Cardiac muscle cell (in vitro differentiated cells and primary cell): ENCODE results near the gene FAM53B. TPM values are rescaled to one million over a fixed set of nuclear protein-coding genes. Genes with fewer than 3 reads are reported as not detected.

ENCODE experiments used
- DNase-seq, 2 donors: peaks; one replicate each; pipeline versions ENCODE4 v3.0.0 to v3.0.0-alpha.2; 2010 to 2017; ENCODE audit warnings: low read depth in 1 of 2, low spot score in 1 of 2
- H3K27ac ChIP-seq: fragments of 200-600 bp; sonication (generic); 2 replicates; pipeline ENCODE4 v1.5.1; 2016
- H3K27me3 ChIP-seq: fragments of 200-600 bp; sonication (generic); 2 replicates; pipeline ENCODE4 v1.6.0; 2016; ENCODE audit warnings: control low read depth
- H3K36me3 ChIP-seq: fragments of 200-600 bp; sonication (generic); 2 replicates; pipeline ENCODE4 v1.5.1; 2016; ENCODE audit warnings: control low read depth
- H3K4me1 ChIP-seq: fragments of 200-600 bp; sonication (generic); 2 replicates; pipeline ENCODE4 v1.8.1; 2017; ENCODE audit warnings: low read depth, mild to moderate bottlenecking, mixed run types
- H3K4me3 ChIP-seq: fragments of 200-600 bp; sonication (generic); 2 replicates; pipeline ENCODE4 v1.5.1; 2016; ENCODE audit warnings: mild to moderate bottlenecking
- H3K9me3 ChIP-seq: fragments of 200-600 bp; sonication (generic); 2 replicates; pipeline ENCODE4 v1.5.1; 2017; ENCODE audit warnings: low read depth, mild to moderate bottlenecking, control low read depth
- polyA plus RNA-seq: library from polyadenylated mRNA; unstranded; fragments of >200 nt; fragmentation: Nextera tagmentation; extraction: Ambion mirVana; gene quantifications from 2 replicates; pipeline ENCODE4 v1.2.1, GENCODE V29; 2016
- total RNA-seq: library from RNA; depleted of rRNA; stranded (reverse); fragments of >200 nt; gene quantifications from 2 replicates; pipeline ENCODE4 v1.2.3, GENCODE V29; 2016
- TF ChIP-seq, protein P1 (sequence below): IDR thresholded peaks from 2 replicates; pipeline ENCODE4 v1.5.1; 2012; ENCODE audit warnings: low read depth, mild to moderate bottlenecking, low read length

The FAM53B gene
- total and polyA plus RNA-seq, 2 experiments from 2014 or later = 10.2 to 34.8 TPM

DNA sequence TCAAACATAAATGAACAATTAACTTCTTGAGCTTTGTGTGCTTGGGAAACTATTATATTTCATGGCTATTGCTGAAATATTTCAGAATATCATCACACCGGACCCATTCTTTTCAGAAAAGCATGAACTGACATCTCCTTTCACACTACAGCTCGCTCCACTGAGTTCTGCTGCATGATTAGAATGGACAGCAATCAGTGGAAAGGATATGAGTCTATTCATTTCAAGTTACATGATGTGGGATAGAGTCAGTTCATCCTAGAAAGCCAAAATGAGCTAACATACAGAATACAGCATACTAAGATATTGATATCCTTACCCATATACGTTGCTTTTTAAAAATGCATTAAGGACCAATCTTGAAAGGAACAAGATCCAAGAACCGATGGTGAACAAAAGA lies 1.1 kb upstream of the FAM53B start:
- DNase-seq = no peak
- no peaks in the 10 kb centered on the region for H3K36me3 ChIP-seq
- H3K4me1 ChIP-seq = peaks cover 18% of the 10 kb centered on the region
- H3K27me3 ChIP-seq = no peaks in the 10 kb centered on the region
- no peaks in the 10 kb centered on the region for H3K9me3 ChIP-seq
- H3K4me3 ChIP-seq = no peak overlapping the region
- H3K27ac ChIP-seq = no peak overlapping the region
- TF ChIP-seq, protein P1, sequence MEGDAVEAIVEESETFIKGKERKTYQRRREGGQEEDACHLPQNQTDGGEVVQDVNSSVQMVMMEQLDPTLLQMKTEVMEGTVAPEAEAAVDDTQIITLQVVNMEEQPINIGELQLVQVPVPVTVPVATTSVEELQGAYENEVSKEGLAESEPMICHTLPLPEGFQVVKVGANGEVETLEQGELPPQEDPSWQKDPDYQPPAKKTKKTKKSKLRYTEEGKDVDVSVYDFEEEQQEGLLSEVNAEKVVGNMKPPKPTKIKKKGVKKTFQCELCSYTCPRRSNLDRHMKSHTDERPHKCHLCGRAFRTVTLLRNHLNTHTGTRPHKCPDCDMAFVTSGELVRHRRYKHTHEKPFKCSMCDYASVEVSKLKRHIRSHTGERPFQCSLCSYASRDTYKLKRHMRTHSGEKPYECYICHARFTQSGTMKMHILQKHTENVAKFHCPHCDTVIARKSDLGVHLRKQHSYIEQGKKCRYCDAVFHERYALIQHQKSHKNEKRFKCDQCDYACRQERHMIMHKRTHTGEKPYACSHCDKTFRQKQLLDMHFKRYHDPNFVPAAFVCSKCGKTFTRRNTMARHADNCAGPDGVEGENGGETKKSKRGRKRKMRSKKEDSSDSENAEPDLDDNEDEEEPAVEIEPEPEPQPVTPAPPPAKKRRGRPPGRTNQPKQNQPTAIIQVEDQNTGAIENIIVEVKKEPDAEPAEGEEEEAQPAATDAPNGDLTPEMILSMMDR = no peak

GRCh38 chr10:124743191-124744101 lies 732 bp downstream of the FAM53B start:
- Histone ChIP-seq H3K36me3 (no peaks in the 10 kb centered on the region), H3K4me1 (peaks cover 31% of the 10 kb centered on the region), H3K9me3 (no peaks in the 10 kb centered on the region), H3K27me3 (no peaks in the 10 kb centered on the region), H3K27ac (no peak overlapping the region), H3K4me3 (peak overlapping the region; percentile 83)
- DNase-seq = peak; percentile 41 to 44
- TF ChIP-seq, protein P1 = no peak

GRCh38 chr10:124742413-124743190 lies 1.6 kb downstream of the FAM53B start:
- no peaks in the 10 kb centered on the region for H3K9me3 ChIP-seq
- DNase-seq = peak; percentile 50 to 58
- TF ChIP-seq, protein P1 = peak; percentile 38
- H3K4me3 ChIP-seq = peak overlapping the region; percentile 83
- H3K27ac ChIP-seq = no peak overlapping the region
- peaks cover 33% of the 10 kb centered on the region for H3K4me1 ChIP-seq
- no peaks in the 10 kb centered on the region for H3K27me3 ChIP-seq
- H3K36me3 ChIP-seq = no peaks in the 10 kb centered on the region

DNA sequence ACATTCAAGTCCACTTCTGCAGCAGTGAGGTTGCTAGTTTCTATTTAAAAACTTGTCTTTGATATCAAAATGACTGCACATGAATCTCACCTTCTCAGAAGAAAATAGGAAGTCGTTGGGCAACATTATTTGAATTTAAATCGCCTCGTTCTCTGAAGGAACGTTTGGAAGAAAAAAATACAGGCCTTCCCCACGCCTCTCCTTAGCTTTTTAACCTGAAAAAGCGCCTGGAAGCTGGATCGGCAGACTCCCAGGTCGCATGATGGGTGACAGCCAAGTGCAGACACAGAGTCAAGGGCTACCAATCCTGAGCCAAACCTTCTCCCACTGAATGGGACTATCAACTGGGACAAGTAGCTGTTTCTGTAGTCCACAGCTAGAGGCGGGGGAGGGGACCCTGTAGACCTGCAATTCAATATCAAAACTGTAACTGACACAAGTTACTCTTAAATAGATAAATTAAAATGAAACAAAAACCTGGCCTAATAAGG lies 2.2 kb downstream of the FAM53B start:
- Histone ChIP-seq H3K9me3 (no peaks in the 10 kb centered on the region), H3K36me3 (no peaks in the 10 kb centered on the region), H3K4me3 (no peak overlapping the region), H3K4me1 (peaks cover 35% of the 10 kb centered on the region), H3K27ac (no peak overlapping the region), H3K27me3 (no peaks in the 10 kb centered on the region)
- TF ChIP-seq, protein P1 = no peak
- DNase-seq = no peak

- H3K36me3 ChIP-seq = no peaks in the 10 kb centered on the region
- peaks cover 40% of the 10 kb centered on the region for H3K4me1 ChIP-seq
- peak; percentile 85 to 91 for DNase-seq
- H3K27me3 ChIP-seq = no peaks in the 10 kb centered on the region
- no peak overlapping the region for H3K27ac ChIP-seq
- H3K4me3 ChIP-seq = no peak overlapping the region
- no peaks in the 10 kb centered on the region for H3K9me3 ChIP-seq
- TF ChIP-seq, protein P1 = peak; percentile 79
Measured at GRCh38 chr10:124741281-124741921, 2.8 kb downstream of the FAM53B start.
